Kidney epithelial cell (primary cell): Measurements from ENCODE around the gene PLCB1. TPM values are rescaled to one million over a fixed set of nuclear protein-coding genes. Genes with fewer than 3 reads are reported as not detected.

Experiments used
- DNase-seq: peaks from one replicate; pipeline ENCODE4 v3.0.0-alpha.2; 2010; ENCODE audit warnings: low read depth
- H3K27me3 ChIP-seq: 2 replicates; pipeline ENCODE4 v1.6.0; 2011; ENCODE audit warnings: low read length; ENCODE audit not compliant: control insufficient read depth, insufficient read depth
- H3K36me3 ChIP-seq: 2 replicates; pipeline ENCODE4 v1.5.1; 2011; ENCODE audit warnings: low read length; ENCODE audit not compliant: control insufficient read depth, insufficient read depth
- H3K4me3 ChIP-seq: 2 replicates; pipeline ENCODE4 v1.5.1; 2011; ENCODE audit warnings: low read depth, mild to moderate bottlenecking, control low read depth, low read length
- CTCF ChIP-seq: IDR thresholded peaks from 2 replicates; pipeline ENCODE4 v1.5.1; 2011; ENCODE audit warnings: mild to moderate bottlenecking, moderate library complexity, low read length, control low read depth, inconsistent platforms; ENCODE audit not compliant: insufficient read depth, poor library complexity, severe bottlenecking
- total RNA-seq: library from RNA; depleted of rRNA; stranded (reverse); fragments of >200 nt; gene quantifications from 2 replicates; pipeline ENCODE4 v1.2.3, GENCODE V29; 2015

Gene PLCB1
- total RNA-seq, 1 donor from 2014 or later = 5.1 TPM

- no peaks in the 10 kb centered on the region for H3K36me3 ChIP-seq
- no peak for TF ChIP-seq CTCF
- no peak for DNase-seq
- no peak overlapping the region for H3K4me3 ChIP-seq
- no peaks in the 10 kb centered on the region for H3K27me3 ChIP-seq
Measured at GRCh38 chr20:8578161-8578865, 446.2 kb downstream of the PLCB1 start.

DNA sequence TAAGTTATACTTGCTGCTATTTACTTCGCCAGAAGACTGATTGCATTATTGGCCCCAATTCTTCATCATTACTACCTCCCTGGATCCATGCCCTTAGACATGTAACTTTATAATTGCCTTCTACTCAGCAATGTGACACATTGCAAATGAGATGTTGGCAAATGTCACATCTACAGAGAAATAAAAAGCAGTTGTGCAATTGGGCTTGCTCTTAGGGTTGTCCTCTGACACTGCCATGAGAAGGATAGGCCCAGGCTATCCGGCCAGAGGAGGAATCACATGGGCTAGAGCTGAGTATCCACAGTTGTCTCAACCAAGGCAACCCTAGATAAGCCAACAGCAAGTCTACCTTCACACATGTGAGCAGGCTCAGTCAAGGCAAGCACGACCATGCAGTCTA is 447.0 kb downstream of the PLCB1 start:
- Histone ChIP-seq H3K36me3 (no peaks in the 10 kb centered on the region), H3K27me3 (no peaks in the 10 kb centered on the region), H3K4me3 (no peak overlapping the region)
- TF ChIP-seq CTCF = no peak
- no peak for DNase-seq

GRCh38 chr20:8581446-8582183 is 449.5 kb downstream of the PLCB1 start:
- no peak overlapping the region for H3K4me3 ChIP-seq
- TF ChIP-seq CTCF = no peak

GRCh38 chr20:8583012-8583565 is 451.0 kb downstream of the PLCB1 start:
- H3K4me3 ChIP-seq = no peak overlapping the region
- no peaks in the 10 kb centered on the region for H3K27me3 ChIP-seq
- no peaks in the 10 kb centered on the region for H3K36me3 ChIP-seq
- no peak for TF ChIP-seq CTCF
- DNase-seq = no peak

More at GRCh38 chr20:8581446-8582183, 449.5 kb downstream of the PLCB1 start:
- DNase-seq = no peak
- Histone ChIP-seq H3K36me3 (no peaks in the 10 kb centered on the region), H3K27me3 (no peaks in the 10 kb centered on the region)

DNA sequence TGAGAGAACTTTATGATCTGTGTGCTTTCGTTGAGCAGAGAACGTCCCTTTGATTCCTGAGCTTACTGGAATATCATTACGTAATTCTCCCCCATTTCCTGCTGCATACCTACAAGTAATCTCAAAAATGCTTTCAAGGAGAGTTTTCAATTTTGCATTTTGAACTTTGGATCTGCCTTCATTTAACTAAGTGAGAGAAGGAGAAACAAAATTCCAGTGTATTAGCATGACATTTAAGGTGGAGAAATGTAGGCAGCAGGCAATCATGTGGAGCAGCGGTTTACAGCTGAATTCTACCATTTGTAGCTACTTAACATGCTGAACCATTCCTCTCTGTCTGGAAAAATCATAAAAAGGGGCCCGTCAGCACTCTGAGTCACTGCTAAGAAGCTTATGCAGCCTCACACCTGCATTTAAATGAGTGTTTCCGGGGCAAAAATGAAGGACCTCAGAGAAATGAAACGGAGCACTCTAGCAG is 451.5 kb downstream of the PLCB1 start:
- no peak overlapping the region for H3K4me3 ChIP-seq
- no peaks in the 10 kb centered on the region for H3K27me3 ChIP-seq
- no peak for TF ChIP-seq CTCF
- no peaks in the 10 kb centered on the region for H3K36me3 ChIP-seq
- DNase-seq = peak; percentile 56
